NCI-H1105 treated with DMSO at 0.1 percent for 48 hours (cell line): ENCODE measurements around the gene COX7A2L.

Experiments used
- DNase-seq: peaks from one replicate; lab custom pipeline; 2025; lab: John Stamatoyannopoulos, UW

Gene COX7A2L

GRCh38 chr2:42317945-42318344, 43.1 kb downstream of the COX7A2L start:
- DNase-seq, result no peak

GRCh38 chr2:42317486-42317885, 43.5 kb downstream of the COX7A2L start:
- DNase-seq, result no peak

GRCh38 chr2:42316910-42317309, 44.1 kb downstream of the COX7A2L start:
- no peak for DNase-seq

- no peak for DNase-seq
Measured at GRCh38 chr2:42315844-42316470, 45.1 kb downstream of the COX7A2L start.

GRCh38 chr2:42314892-42315468, 46.0 kb downstream of the COX7A2L start:
- no peak for DNase-seq

GRCh38 chr2:42312106-42312505, 48.9 kb downstream of the COX7A2L start:
- no peak for DNase-seq

- no peak for DNase-seq
Measured at GRCh38 chr2:42310007-42310515, 51.0 kb downstream of the COX7A2L start.

- no peak for DNase-seq
Measured at GRCh38 chr2:42309366-42309765, 51.7 kb downstream of the COX7A2L start.

- no peak for DNase-seq
Measured at GRCh38 chr2:42307180-42307579, 53.8 kb downstream of the COX7A2L start.

GRCh38 chr2:42304059-42304713, 56.8 kb downstream of the COX7A2L start:
- no peak for DNase-seq

GRCh38 chr2:42303252-42303651, 57.8 kb downstream of the COX7A2L start:
- no peak for DNase-seq

- DNase-seq, result no peak
Measured at GRCh38 chr2:42300527-42300926, 60.5 kb downstream of the COX7A2L start.
